GM21423 (cell line): Measurements from ENCODE around the gene TMPRSS11D.

Experiments used
- ATAC-seq: cut with Tn5 transposase; IDR thresholded peaks from one replicate; pipeline ENCODE4 v1.9.1; 2021; ENCODE audit warnings: mild to moderate bottlenecking, moderate library complexity; ENCODE audit not compliant: unreplicated experiment

Gene TMPRSS11D, protein sequence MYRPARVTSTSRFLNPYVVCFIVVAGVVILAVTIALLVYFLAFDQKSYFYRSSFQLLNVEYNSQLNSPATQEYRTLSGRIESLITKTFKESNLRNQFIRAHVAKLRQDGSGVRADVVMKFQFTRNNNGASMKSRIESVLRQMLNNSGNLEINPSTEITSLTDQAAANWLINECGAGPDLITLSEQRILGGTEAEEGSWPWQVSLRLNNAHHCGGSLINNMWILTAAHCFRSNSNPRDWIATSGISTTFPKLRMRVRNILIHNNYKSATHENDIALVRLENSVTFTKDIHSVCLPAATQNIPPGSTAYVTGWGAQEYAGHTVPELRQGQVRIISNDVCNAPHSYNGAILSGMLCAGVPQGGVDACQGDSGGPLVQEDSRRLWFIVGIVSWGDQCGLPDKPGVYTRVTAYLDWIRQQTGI

DNA sequence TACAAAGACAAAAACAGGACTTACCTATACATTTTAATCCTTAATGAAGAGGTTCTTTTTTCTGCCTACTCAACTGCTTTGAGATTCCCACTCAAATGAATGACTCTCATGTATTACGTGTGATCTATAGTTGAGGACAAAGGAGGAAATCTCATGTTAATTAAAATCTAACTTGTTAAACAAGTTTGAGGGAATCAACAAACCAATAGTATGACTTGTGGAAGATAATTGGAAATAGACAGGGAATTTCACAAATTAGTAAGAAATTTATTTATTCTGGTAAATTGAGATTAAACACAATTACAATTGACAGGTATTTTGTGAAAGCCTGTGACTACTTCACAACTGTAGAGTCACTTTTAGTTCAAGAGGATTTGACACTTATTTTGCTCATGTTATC is at the start of gene TMPRSS11D:
Gene TMPRSS11D, minus strand, starts transcription at position 101 of the 400 bp plus-strand sequence. Its CDS starts 69 bp downstream, at position 32.
- no peak for ATAC-seq

DNA sequence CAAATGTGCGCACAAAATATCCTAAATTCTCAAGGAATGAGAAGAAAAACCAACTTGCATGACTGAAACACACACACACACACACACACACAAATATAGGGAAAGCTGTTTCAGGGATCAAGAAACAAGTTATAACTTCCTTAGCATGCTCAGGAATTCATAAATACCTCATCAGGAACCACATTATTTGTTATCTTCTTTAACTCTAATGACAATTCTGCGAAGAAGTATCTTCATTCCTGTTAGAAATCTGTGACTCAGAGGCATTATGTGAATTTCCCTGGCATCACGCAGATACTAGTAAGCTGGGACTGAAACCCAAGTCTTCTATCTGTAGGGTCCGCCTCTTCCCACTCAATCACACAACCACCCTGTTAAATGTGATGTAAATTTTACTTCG is 49.2 kb upstream of the TMPRSS11D start:
- ATAC-seq: no peak

- ATAC-seq: no peak
These were observed 47.5 kb upstream of the TMPRSS11D start for GRCh38 chr4:67931256-67931655.

- ATAC-seq: no peak
These were observed 45.6 kb upstream of the TMPRSS11D start for GRCh38 chr4:67929426-67929825.

DNA sequence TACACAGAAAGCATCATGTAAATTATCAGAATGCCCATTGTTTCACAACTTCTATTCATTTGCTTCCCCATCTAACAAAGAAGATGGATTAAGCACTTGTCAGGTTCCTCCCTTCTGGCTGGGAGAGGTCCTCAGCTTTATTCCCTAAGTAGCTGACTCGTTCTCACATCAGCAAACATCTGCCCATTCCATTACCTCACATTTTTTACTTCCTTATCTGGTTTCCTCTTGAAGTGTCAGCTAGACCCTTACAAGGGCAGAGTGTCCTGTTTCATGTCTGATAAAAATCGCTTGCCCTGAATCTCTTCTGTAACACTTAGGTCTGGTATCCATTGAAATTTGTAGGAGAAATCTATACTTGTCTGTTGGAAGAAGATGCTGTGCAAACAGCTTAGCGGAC is 44.7 kb upstream of the TMPRSS11D start:
- ATAC-seq: no peak

DNA sequence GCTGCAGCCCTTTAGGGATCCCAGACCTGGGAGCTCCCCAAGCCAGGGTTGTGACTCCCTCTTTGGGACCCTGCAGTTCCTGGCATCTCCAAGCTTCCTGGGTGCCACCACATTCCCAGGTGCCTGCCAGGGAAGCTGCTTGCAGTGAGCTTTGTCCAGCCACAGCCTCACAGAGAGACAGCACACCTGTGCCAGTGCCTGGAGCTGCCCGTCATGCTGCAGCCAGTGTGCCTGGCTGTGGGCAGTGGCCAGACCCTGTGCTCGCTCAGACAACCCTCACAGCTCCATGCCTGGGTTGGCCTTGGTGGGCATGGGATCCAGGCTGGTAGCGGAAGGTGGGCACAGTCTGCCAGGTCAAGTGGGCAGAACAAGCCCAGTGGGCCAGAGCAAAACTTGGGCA is 43.4 kb upstream of the TMPRSS11D start:
- no peak for ATAC-seq

- ATAC-seq: no peak
These were observed 42.7 kb upstream of the TMPRSS11D start for GRCh38 chr4:67926485-67926884.

DNA sequence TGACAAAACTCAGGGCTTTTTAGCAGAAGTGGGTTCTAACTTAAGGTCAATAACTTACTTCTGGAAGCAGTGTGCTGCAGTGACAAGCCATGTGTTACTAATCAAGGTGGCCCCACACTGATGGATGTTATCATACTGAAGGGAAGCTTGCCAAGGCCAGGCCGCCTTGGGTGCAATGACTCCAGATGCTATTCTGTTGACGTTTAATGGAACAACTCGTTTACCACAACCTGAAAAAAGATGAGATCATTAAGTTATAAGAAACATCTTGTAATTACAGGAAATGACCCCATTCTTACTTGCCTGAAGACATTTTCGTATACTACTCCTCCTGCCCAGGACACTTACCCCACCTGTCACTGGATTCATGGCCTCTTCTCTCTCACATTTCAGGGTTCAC is 38.9 kb upstream of the TMPRSS11D start:
- ATAC-seq: no peak

DNA sequence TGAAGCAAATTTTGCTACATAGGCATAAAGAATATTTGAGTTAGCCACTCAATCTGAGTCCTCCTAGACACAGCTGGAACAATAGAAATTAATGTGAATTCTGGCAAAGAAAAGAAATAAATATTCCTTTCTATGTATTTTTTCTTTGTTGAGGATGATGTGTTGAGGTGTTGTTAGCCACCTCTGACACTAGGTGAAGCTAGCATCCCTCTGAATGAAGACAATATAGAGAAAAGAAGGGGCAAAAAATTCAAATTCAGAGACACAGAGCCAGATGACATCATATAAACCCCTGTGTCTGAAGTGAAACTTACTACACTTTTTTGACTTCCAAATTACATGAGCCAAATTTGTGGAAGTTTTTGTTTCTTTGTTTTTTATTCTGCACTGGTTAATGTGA is 34.6 kb upstream of the TMPRSS11D start:
- no peak for ATAC-seq

DNA sequence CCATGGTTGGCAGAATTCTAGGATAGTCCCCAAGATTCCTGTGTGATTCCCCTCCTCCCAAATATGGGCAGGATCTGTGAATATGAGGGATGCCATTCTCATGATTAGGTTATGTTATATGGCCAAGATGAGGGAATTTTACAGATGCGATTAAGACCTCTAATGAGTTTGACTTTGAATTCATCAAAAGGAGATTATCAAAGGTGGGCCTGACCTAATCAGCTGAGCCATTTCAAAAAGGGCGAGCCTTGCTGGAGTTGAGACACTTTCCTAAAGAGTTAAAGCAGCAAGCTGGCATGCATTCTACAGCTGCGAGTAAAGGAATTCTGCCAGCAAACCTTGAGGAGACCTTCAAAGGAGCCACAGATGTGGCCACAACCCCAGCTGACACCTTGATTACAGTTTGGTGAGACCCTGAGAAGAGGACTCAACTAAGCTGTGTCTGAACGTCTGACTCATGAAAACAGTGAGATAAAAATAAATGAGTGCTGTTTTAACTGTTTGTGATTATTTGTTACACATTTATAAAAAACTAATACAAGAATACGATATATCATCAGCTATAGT is 31.7 kb upstream of the TMPRSS11D start:
- no peak for ATAC-seq

GRCh38 chr4:67912080-67912479 is 28.3 kb upstream of the TMPRSS11D start:
- no peak for ATAC-seq

GRCh38 chr4:67911638-67912037 is 27.8 kb upstream of the TMPRSS11D start:
- ATAC-seq: no peak

DNA sequence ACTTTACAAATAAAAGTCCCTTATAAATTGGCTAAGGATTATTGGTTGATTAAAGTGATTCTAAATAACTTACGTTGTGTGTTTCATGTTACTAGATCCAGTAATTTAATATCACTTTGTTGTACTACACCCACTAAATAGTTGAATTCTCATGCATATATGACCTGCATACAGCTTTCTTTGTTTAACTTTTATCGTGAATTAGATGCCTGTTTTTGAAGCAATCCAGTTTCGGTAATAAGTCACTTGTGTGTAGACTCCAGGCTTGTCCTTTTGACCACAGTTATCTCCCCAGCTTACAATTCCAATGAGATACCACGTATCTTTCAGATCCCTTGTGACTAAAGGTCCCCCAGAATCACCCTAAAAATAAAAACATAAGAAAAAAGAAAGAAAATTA is 27.3 kb upstream of the TMPRSS11D start:
- ATAC-seq: no peak

- ATAC-seq: no peak
These were observed 26.7 kb upstream of the TMPRSS11D start for GRCh38 chr4:67910585-67910905.

GRCh38 chr4:67909905-67910584 is 26.2 kb upstream of the TMPRSS11D start:
- ATAC-seq: no peak

- ATAC-seq: no peak
These were observed 23.8 kb upstream of the TMPRSS11D start for GRCh38 chr4:67907650-67908049.

DNA sequence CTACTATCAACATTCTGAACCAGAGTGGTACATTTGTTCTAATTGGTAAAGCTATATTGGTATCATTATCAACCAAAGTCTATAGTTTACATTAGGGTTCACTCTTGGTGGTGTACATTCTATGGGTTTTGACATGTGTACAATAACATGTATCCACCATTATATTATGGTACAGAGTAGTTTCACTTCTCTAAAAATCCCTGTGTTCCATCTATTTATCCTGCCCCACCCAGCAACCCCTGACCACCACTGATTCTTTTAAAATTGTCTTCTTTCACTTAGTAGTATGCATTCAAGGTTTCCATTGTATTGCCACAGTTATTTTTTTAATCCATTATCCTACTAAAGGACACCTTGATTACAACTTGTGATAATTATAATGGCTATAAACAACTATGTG is 15.3 kb upstream of the TMPRSS11D start:
- no peak for ATAC-seq

- no peak for ATAC-seq
These were observed 13.9 kb upstream of the TMPRSS11D start for GRCh38 chr4:67897686-67898085.

DNA sequence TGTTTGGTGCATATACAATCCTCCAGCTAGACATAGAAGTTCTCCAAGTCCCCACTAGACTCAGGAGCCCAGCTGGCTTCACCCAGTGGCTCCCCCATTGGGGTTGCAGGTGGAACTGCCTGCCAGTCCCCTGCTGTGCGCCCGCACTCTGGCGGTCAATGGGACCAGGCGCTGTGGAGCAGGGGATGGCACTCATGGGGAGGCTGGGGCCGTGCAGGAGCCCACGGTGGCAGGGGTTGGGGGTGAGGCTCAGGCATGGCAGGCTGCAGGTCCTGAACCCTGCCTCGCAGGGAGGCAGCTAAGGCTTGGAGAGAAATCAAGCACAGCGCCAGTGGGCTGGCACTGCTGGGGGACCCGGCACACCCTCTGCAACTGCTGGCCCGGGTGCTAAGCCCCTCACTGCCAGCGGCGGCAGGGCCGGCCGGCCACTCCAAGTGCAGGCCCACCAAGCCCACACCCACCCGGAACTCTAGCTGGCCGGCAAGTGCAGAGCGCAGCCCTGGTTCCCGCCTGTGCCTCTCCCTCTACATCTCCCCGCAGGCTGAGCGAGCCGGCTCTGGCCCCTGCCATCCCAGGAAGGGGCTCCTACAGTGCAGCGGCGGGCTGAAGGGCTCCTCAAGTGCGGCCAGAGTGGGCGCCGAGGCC is 12.7 kb upstream of the TMPRSS11D start:
- ATAC-seq: no peak

GRCh38 chr4:67894659-67895058 is 10.9 kb upstream of the TMPRSS11D start:
- ATAC-seq: no peak

DNA sequence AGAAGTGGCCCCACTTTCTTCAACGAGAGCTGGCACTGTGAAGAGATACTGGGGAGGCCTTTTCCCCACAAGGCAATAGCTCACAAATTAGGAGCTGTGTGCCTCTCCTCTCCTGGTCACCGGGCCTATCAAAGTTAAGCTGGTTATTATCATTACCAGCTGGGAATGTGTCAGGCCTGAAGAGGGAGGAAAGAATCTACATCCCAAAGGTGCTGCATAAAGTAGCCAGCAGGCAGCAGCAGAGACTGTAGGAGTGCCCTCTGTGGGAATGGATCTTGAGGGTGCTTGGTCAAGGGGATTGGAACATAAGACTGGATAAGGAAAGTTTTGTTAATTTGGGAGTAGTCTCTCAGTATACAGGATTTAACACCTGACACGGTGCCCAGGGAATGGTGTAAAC is 9.1 kb upstream of the TMPRSS11D start:
- ATAC-seq: no peak

- no peak for ATAC-seq
These were observed 8.5 kb upstream of the TMPRSS11D start for GRCh38 chr4:67892253-67892652.
